RWPE2 (cell line): ENCODE data around the gene TTC6.

Source experiments
- ATAC-seq: fragments of 200-7000 bp; cut with Tn5 transposase; 3 replicates; pipeline ENCODE4 v1.9.1; 2021; ENCODE audit warnings: low read depth
- DNase-seq: peaks from one replicate; pipeline ENCODE4 v3.0.0-alpha.2; 2020; ENCODE audit warnings: low spot score
- H3K27ac ChIP-seq: fragments of 450-650 bp; 2 replicates; pipeline ENCODE4 v1.5.1; 2017; ENCODE audit warnings: mild to moderate bottlenecking; ENCODE audit not compliant: poor library complexity, severe bottlenecking
- H3K27me3 ChIP-seq: fragments of 250-450 bp; sonication (Bioruptor Pico); 2 replicates; pipeline ENCODE4 v1.5.1; 2021; ENCODE audit warnings: mild to moderate bottlenecking, moderate library complexity; ENCODE audit not compliant: insufficient read depth, poor library complexity, severe bottlenecking
- H3K36me3 ChIP-seq: fragments of 250-450 bp; sonication (Bioruptor Pico); 2 replicates; pipeline ENCODE4 v1.5.1; 2020; ENCODE audit warnings: low read depth, mild to moderate bottlenecking, moderate library complexity
- H3K4me1 ChIP-seq: fragments of 250-450 bp; sonication (Bioruptor Pico); 2 replicates; pipeline ENCODE4 v1.5.1; 2021; ENCODE audit warnings: mild to moderate bottlenecking, moderate library complexity; ENCODE audit not compliant: insufficient read depth, poor library complexity, severe bottlenecking
- H3K4me3 ChIP-seq: fragments of 250-450 bp; sonication (Bioruptor Pico); 2 replicates; pipeline ENCODE4 v1.5.1; 2021; ENCODE audit warnings: mild to moderate bottlenecking, moderate library complexity; ENCODE audit not compliant: severe bottlenecking
- H3K9me3 ChIP-seq: fragments of 250-450 bp; sonication (Bioruptor Pico); 2 replicates; pipeline ENCODE4 v1.5.1; 2021; ENCODE audit warnings: mild to moderate bottlenecking, moderate library complexity; ENCODE audit not compliant: severe bottlenecking
- CTCF ChIP-seq: fragments of 450-650 bp; IDR thresholded peaks from one replicate; pipeline ENCODE4 v1.5.1; 2017; ENCODE audit warnings: mild to moderate bottlenecking, moderate library complexity; ENCODE audit not compliant: poor library complexity, severe bottlenecking

The TTC6 gene

GRCh38 chr14:37600880-37601741 lies 5.7 kb downstream of the TTC6 start:
- no peaks in the 10 kb centered on the region for H3K27me3 ChIP-seq
- no peak for DNase-seq
- no peak for TF ChIP-seq CTCF
- no peak overlapping the region for H3K4me3 ChIP-seq
- H3K4me1 ChIP-seq: peaks cover 4% of the 10 kb centered on the region
- no peak overlapping the region for H3K27ac ChIP-seq
- ATAC-seq: no peak
- H3K9me3 ChIP-seq: no peaks in the 10 kb centered on the region
- no peaks in the 10 kb centered on the region for H3K36me3 ChIP-seq

GRCh38 chr14:37601865-37602264 lies 6.4 kb downstream of the TTC6 start:
- Histone ChIP-seq H3K4me1 (peaks cover 4% of the 10 kb centered on the region), H3K4me3 (no peak overlapping the region), H3K9me3 (no peaks in the 10 kb centered on the region), H3K27me3 (no peaks in the 10 kb centered on the region), H3K36me3 (no peaks in the 10 kb centered on the region), H3K27ac (no peak overlapping the region)
- ATAC-seq (no peak), DNase-seq (no peak)
- no peak for TF ChIP-seq CTCF

- Histone ChIP-seq H3K36me3 (no peaks in the 10 kb centered on the region), H3K27ac (no peak overlapping the region), H3K4me3 (no peak overlapping the region), H3K27me3 (no peaks in the 10 kb centered on the region), H3K9me3 (no peaks in the 10 kb centered on the region), H3K4me1 (peaks cover 4% of the 10 kb centered on the region)
- no peak for TF ChIP-seq CTCF
- DNase-seq: no peak
- ATAC-seq: no peak
Measured at GRCh38 chr14:37602605-37603453, 7.4 kb downstream of the TTC6 start.

GRCh38 chr14:37603688-37604251 lies 8.3 kb downstream of the TTC6 start:
- no peak overlapping the region for H3K27ac ChIP-seq
- no peak overlapping the region for H3K4me3 ChIP-seq
- H3K4me1 ChIP-seq: peaks cover 4% of the 10 kb centered on the region
- no peaks in the 10 kb centered on the region for H3K27me3 ChIP-seq
- DNase-seq: no peak
- H3K36me3 ChIP-seq: no peaks in the 10 kb centered on the region
- ATAC-seq: no peak
- no peaks in the 10 kb centered on the region for H3K9me3 ChIP-seq
- no peak for TF ChIP-seq CTCF
